IMR-90 (cell line): ENCODE measurements around the gene ZFHX3.

Experiments used
- CTCF ChIP-seq: conservative IDR thresholded peaks from 2 replicates; pipeline ENCODE4 v1.5.1; 2012; ENCODE audit warnings: mild to moderate bottlenecking, low read depth, low read length, improper control_type of control experiment
- POLR2A ChIP-seq: IDR thresholded peaks from 2 replicates; pipeline ENCODE4 v1.6.1; 2012; ENCODE audit warnings: mild to moderate bottlenecking, low read depth, low read length

DNA sequence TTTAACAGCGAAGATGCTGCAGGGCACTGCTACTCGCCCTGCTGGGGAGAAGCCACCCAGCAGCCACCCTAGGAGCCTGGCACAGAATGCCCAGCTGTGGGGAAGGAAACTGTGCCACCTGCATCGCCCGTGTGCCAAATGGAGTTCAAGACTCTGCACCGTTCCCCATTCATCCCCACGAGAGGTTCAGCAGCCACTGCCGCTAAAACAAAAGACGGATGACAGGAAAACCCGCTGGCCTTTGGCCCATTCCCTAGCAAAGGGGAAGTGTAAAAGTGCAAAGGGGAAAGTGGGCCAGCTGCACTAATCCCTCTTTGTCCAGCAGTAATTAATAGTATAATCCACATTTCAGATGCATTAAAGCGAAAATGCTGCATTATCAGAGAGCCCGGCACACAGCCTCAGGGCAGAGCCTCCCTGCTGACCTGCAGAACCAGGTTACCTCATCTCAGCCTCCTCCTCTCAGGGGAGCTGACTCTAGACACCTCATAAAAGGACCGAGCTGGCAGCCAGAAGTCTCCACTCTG, 37.7 kb downstream of the ZFHX3 start:
- no peak for TF ChIP-seq CTCF
- TF ChIP-seq POLR2A = no peak
